ENCODE data around the gene PON3. TPM values are rescaled to one million over a fixed set of nuclear protein-coding genes. Genes with fewer than 3 reads are reported as not detected.

The PON3 gene
- total and polyA plus RNA-seq, 2 donors from 2014 or later = 1.6 to 1.9 TPM

GRCh38 chr7:95440394-95441038, 44.3 kb upstream of the PON3 start:
- Histone ChIP-seq H3K36me3 (ENCODE audit: control insufficient read depth in 2 of 3, insufficient read depth in 3 of 3, low read length in 3 of 3) (no peaks in the 10 kb centered on the region), H3K9ac (ENCODE audit: low read length in 3 of 3) (no peak overlapping the region), H3K27me3 (ENCODE audit: control insufficient read depth, insufficient read depth, low read length) (no peaks in the 10 kb centered on the region), H3K4me3 (ENCODE audit: low read length in 3 of 3) (no peak overlapping the region), H3K27ac (ENCODE audit: low read depth in 2 of 2, low read length in 2 of 2) (no peak overlapping the region), H3K9me3 (ENCODE audit: control insufficient read depth in 2 of 3, insufficient read depth in 1 of 3, low read length in 3 of 3) (no peaks in the 10 kb centered on the region), H3K4me1 (ENCODE audit: control insufficient read depth in 2 of 3, insufficient read depth in 2 of 3, low read depth in 1 of 3, low read length in 3 of 3) (peaks cover 0 to 4% (median under 1%) of the 10 kb centered on the region in 3 donors)
- peak in 2 of 5 donors; percentile 18 to 21 for DNase-seq
- TF ChIP-seq, protein P1, sequence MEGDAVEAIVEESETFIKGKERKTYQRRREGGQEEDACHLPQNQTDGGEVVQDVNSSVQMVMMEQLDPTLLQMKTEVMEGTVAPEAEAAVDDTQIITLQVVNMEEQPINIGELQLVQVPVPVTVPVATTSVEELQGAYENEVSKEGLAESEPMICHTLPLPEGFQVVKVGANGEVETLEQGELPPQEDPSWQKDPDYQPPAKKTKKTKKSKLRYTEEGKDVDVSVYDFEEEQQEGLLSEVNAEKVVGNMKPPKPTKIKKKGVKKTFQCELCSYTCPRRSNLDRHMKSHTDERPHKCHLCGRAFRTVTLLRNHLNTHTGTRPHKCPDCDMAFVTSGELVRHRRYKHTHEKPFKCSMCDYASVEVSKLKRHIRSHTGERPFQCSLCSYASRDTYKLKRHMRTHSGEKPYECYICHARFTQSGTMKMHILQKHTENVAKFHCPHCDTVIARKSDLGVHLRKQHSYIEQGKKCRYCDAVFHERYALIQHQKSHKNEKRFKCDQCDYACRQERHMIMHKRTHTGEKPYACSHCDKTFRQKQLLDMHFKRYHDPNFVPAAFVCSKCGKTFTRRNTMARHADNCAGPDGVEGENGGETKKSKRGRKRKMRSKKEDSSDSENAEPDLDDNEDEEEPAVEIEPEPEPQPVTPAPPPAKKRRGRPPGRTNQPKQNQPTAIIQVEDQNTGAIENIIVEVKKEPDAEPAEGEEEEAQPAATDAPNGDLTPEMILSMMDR (IDR thresholded peaks at IDR 0.05; ENCODE audit: borderline replicate concordance, extremely low read depth, insufficient read depth) = no peak
- FAIRE-seq = no peak
- intact Hi-C loops (cut with DNase I) = no loop called here

- FAIRE-seq = no peak
- no peak for DNase-seq
- no peaks in the 10 kb centered on the region for H3K36me3 ChIP-seq (ENCODE audit: control insufficient read depth in 2 of 3, insufficient read depth in 3 of 3, low read length in 3 of 3)
- H3K27me3 ChIP-seq (ENCODE audit: control insufficient read depth, insufficient read depth, low read length) = no peaks in the 10 kb centered on the region
- H3K9me3 ChIP-seq (ENCODE audit: control insufficient read depth in 2 of 3, insufficient read depth in 1 of 3, low read length in 3 of 3) = no peaks in the 10 kb centered on the region
- intact Hi-C loops (cut with DNase I) = no loop called here
- no peak overlapping the region for H3K9ac ChIP-seq (ENCODE audit: low read length in 3 of 3)
- no peak overlapping the region for H3K4me3 ChIP-seq (ENCODE audit: low read length in 3 of 3)
- no peak overlapping the region for H3K27ac ChIP-seq (ENCODE audit: low read depth in 2 of 2, low read length in 2 of 2)
- peaks cover 0 to 2% (median 2%) of the 10 kb centered on the region in 3 donors for H3K4me1 ChIP-seq (ENCODE audit: control insufficient read depth in 2 of 3, insufficient read depth in 2 of 3, low read depth in 1 of 3, low read length in 3 of 3)
- TF ChIP-seq, protein P1 (IDR thresholded peaks at IDR 0.05; ENCODE audit: borderline replicate concordance, extremely low read depth, insufficient read depth) = no peak
These were observed 40.2 kb upstream of the PON3 start for GRCh38 chr7:95436407-95436806.

DNA sequence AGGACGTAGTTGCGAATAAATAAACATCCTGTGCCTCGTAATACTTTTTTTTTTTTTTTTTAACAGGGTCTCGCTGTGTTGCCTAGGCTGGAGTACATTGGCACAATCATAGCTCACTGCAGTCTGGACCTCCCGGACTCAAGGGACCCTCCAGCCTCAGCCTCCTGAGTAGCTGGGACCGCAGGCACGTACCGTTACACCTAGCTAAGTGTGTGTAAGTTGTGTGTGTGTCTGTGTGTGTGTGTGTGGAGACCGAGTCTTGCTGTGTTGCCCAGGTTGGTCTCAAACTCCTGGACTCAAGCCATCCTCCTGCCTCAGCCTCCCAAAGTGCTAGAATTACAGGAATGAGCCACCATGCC, 39.2 kb upstream of the PON3 start:
- Histone ChIP-seq H3K9ac (ENCODE audit: low read length in 3 of 3) (peak overlapping the region; percentile 61 to 93 (median 83)), H3K9me3 (ENCODE audit: control insufficient read depth in 2 of 3, insufficient read depth in 1 of 3, low read length in 3 of 3) (no peaks in the 10 kb centered on the region), H3K4me1 (ENCODE audit: control insufficient read depth in 2 of 3, insufficient read depth in 2 of 3, low read depth in 1 of 3, low read length in 3 of 3) (peaks cover 0 to 2% (median 0%) of the 10 kb centered on the region in 3 donors), H3K36me3 (ENCODE audit: control insufficient read depth in 2 of 3, insufficient read depth in 3 of 3, low read length in 3 of 3) (no peaks in the 10 kb centered on the region), H3K4me3 (ENCODE audit: low read length in 3 of 3) (peak overlapping the region; percentile 78 to 89 (median 86)), H3K27me3 (ENCODE audit: control insufficient read depth, insufficient read depth, low read length) (no peaks in the 10 kb centered on the region), H3K27ac (ENCODE audit: low read depth in 2 of 2, low read length in 2 of 2) (peak overlapping the region; percentile 90 to 94)
- peak in 1 of 5 donors; percentile 57 for DNase-seq
- TF ChIP-seq, protein P1 (IDR thresholded peaks at IDR 0.05; ENCODE audit: borderline replicate concordance, extremely low read depth, insufficient read depth) = no peak
- intact Hi-C loops (cut with DNase I) = no loop called here
- FAIRE-seq = no peak
